Gastroesophageal sphincter (tissue), 4 donors: ENCODE measurements around the gene KRTAP10-2. TPM values are rescaled to one million over a fixed set of nuclear protein-coding genes. Genes with fewer than 3 reads are reported as not detected.
"Not testable (repeated sequence)": the region's sequence is repeated elsewhere in the genome, so short reads cannot be mapped to it uniquely, and the experiment has no call there.

Experiments
- ATAC-seq: fragments of 150-250 bp; one replicate; pipeline ENCODE4 v1.9.1; 2016; ENCODE audit warnings: mild to moderate bottlenecking, moderate library complexity
- H3K27ac ChIP-seq, 4 donors: fragments of 200-600 bp; sonication (generic) in 3 of 4; 1 replicate in 3 of 4; 2 replicates in 1 of 4; pipeline ENCODE4 v1.5.1; 2016 to 2019
- H3K27me3 ChIP-seq: fragments of 200-600 bp; sonication (generic); one replicate; pipeline ENCODE4 v1.5.1; 2019
- H3K36me3 ChIP-seq, 2 donors: fragments of 200-600 bp; sonication (generic); one replicate each; pipeline ENCODE4 v1.5.1; 2019; ENCODE audit warnings: control low read depth in 1 of 2
- H3K4me1 ChIP-seq, 3 donors: fragments of 200-600 bp; sonication (generic); 1 replicate in 2 of 3; 2 replicates in 1 of 3; pipeline ENCODE4 v1.5.1; 2016 to 2019; ENCODE audit warnings: control low read depth in 2 of 3
- H3K4me3 ChIP-seq, 2 donors: fragments of 200-600 bp; sonication (generic); one replicate each; pipeline ENCODE4 v1.5.1; 2019; ENCODE audit warnings: mild to moderate bottlenecking in 1 of 2, moderate library complexity in 1 of 2
- H3K9me3 ChIP-seq, 3 donors: fragments of 200-600 bp; sonication (generic); one replicate each; pipeline ENCODE4 v1.5.1; 2017 to 2019; ENCODE audit warnings: control low read depth in 2 of 3
- CTCF ChIP-seq, 4 experiments: fragments of 200-600 bp in 2 of 4; fragments of 450-650 bp in 2 of 4; sonication (generic) in 1 of 4; IDR thresholded peaks; one replicate each; pipeline ENCODE4 v1.5.1; 2017 to 2019; ENCODE audit warnings: antibody characterized with exemption in 4 of 4, mild to moderate bottlenecking in 2 of 4, moderate library complexity in 2 of 4
- EP300 ChIP-seq: sonication (generic); formaldehyde crosslinking; IDR thresholded peaks from one replicate; pipeline ENCODE4 v1.6.1; 2017; ENCODE audit warnings: antibody characterized with exemption, mild to moderate bottlenecking
- POLR2A ChIP-seq, 2 donors: fragments of 450-650 bp; IDR thresholded peaks; one replicate each; pipeline ENCODE4 v1.6.1; 2017; ENCODE audit warnings: antibody characterized with exemption in 2 of 2, mild to moderate bottlenecking in 2 of 2, moderate library complexity in 1 of 2
- POLR2AphosphoS5 ChIP-seq: sonication (generic); formaldehyde crosslinking; IDR thresholded peaks from one replicate; pipeline ENCODE4 v1.6.1; 2017; ENCODE audit warnings: antibody characterized with exemption
- WGBS, 2 donors: methylation state at CpG; one replicate each; pipeline ENCODE4 v1.1.5; 2018; ENCODE audit warnings: low coverage in 1 of 2; 5-methylcytosine and 5-hydroxymethylcytosine counted together
- total RNA-seq, 4 donors: library from RNA; depleted of rRNA; stranded (reverse); fragments of >200 nt; gene quantifications; one replicate each; pipeline ENCODE4 v1.1.0, GENCODE V29; 2016

Gene KRTAP10-2
- total RNA-seq, 4 donors from 2014 or later: not detected

DNA sequence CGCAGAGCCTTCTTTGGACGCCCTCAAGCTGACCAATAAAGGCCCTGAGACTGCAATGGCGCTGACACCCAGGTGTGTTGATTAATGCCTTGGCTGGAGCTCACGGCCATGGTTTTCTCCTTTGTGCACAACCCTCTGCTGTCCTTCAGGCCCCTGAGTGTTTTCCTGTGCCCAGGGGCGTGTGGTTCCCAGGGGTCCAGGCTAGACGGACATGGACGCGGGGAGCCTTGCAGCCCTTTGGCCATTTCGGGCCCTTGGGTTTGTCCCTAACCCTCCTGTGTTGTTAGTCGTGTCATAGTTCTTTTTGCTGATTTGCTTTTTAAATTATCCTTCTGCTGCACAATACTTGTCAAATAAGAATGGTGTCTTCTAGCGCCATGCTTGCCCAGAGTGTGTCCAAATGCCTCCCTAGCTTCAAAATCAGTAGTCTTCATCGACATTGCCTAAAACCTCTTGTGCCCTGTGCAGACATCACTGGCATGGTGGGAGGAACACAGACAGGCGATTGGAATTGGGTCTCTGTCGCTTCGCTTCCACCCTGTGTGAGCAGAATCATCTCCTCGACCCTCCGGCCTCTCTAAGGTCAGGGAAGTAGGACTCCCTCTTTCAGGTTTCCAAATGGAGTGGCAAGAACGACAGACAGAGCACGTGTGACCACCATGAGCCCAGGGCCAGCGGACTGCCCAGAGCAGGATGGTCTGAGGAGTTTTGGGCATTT is 24.2 kb upstream of the KRTAP10-2 start:
- TF ChIP-seq POLR2AphosphoS5: no peak
- no peak for TF ChIP-seq POLR2A (IDR thresholded peaks at IDR 0.05)
- TF ChIP-seq EP300: no peak
- no peak for TF ChIP-seq CTCF (IDR thresholded peaks at IDR 0.05)
- H3K4me1 ChIP-seq: no peaks in the 10 kb centered on the region
- no peak for ATAC-seq
- 85 to 87% methylated on average over 8 to 14 of the region's 20 CpGs for WGBS, 2 donors
- no peak overlapping the region for H3K27ac ChIP-seq
- no peak overlapping the region for H3K4me3 ChIP-seq
- peaks cover 0 to 51% (median 0%) of the 10 kb centered on the region in 3 donors for H3K9me3 ChIP-seq
- H3K36me3 ChIP-seq: no peaks in the 10 kb centered on the region
- peaks cover 71% of the 10 kb centered on the region for H3K27me3 ChIP-seq

- H3K9me3 ChIP-seq: peaks cover 0 to 43% (median 0%) of the 10 kb centered on the region in 3 donors
Measured at GRCh38 chr21:44574457-44575306, 23.4 kb upstream of the KRTAP10-2 start.

GRCh38 chr21:44573630-44574456 is 22.5 kb upstream of the KRTAP10-2 start, which contains the start of gene KRTAP10-4:
TSS of gene KRTAP10-4 (plus strand) at chr21:44573729. CDS start at chr21:44573759, 30 bp downstream.
- H3K27me3 ChIP-seq: peaks cover 69% of the 10 kb centered on the region
- not testable (repeated sequence) for H3K27ac ChIP-seq, ATAC-seq, H3K4me3 ChIP-seq, H3K4me1 ChIP-seq, H3K36me3 ChIP-seq
- no CpG with 5 or more reads among the region's 25 CpGs for WGBS, 2 donors
- H3K9me3 ChIP-seq: peaks cover 0 to 42% (median 0%) of the 10 kb centered on the region in 3 donors

More at GRCh38 chr21:44574457-44575306, 23.4 kb upstream of the KRTAP10-2 start:
- H3K36me3 ChIP-seq: no peaks in the 10 kb centered on the region
- 29% methylated on average over 9 of the region's 21 CpGs; no CpG with 5 or more reads in 1 of the 2 donors for WGBS, 2 donors
- H3K4me3 ChIP-seq: no peak overlapping the region
- no peaks in the 10 kb centered on the region for H3K4me1 ChIP-seq
- TF ChIP-seq CTCF (IDR thresholded peaks at IDR 0.05): no peak
- no peak for TF ChIP-seq POLR2AphosphoS5
- no peak overlapping the region for H3K27ac ChIP-seq
- H3K27me3 ChIP-seq: peaks cover 69% of the 10 kb centered on the region
- ATAC-seq: no peak

DNA sequence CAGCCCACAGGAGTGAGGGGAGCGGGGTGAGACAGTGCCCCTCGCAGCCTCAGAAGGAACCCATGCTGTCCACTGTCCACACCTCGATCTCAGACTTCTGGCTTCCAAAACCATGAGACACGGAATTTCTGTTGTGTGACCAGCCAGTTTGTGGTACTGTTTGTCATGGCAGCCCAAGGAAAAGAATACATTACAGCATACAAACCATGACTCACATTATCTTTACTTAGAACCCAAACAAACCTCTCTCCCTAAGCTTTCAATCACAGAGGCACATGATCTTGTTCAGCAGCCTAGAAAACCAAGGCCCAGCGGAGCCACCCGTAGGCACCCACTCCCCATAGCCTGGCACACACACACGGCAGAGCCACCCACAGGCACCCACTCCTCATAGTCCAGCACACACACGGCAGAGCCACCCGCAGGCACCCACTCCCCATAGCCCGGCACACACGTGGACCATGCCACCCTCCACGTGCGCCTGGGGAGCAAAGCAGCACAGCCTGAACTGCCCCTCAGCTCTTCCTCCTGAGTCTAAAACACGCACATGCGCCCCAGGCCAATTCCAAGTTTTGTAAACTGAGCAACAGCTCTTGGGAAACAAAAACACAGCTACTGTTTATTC is 21.8 kb upstream of the KRTAP10-2 start:
- Histone ChIP-seq H3K9me3 (peaks cover 0 to 39% (median 0%) of the 10 kb centered on the region in 3 donors), H3K27ac (no peak overlapping the region), H3K4me3 (no peak overlapping the region), H3K36me3 (no peaks in the 10 kb centered on the region), H3K27me3 (peaks cover 70% of the 10 kb centered on the region), H3K4me1 (no peaks in the 10 kb centered on the region)
- ATAC-seq: no peak
- TF ChIP-seq CTCF (IDR thresholded peaks at IDR 0.05) (no peak), EP300 (no peak), POLR2AphosphoS5 (no peak), POLR2A (IDR thresholded peaks at IDR 0.05) (no peak)
- WGBS, 2 donors: 83 to 94% methylated on average over 5 to 8 of the region's 15 CpGs
